GM13976 (cell line): ENCODE measurements around the gene MPEG1.

Source experiments
- DNase-seq: peaks from one replicate; pipeline ENCODE4 v3.0.0; 2012; ENCODE audit warnings: low spot score
- in situ Hi-C: fragments of 300-500 bp; cut with MboI; formaldehyde crosslinking; loops from one replicate; pipeline ENCODE4 v1.12.0; 2022; ENCODE audit warnings: low sequenced_read_pairs, mixed read lengths, inconsistent platforms; ENCODE audit not compliant: unreplicated experiment
- TF ChIP-seq, protein P1 (sequence below): IDR thresholded peaks from 2 replicates; pipeline ENCODE4 v1.5.1; 2012; ENCODE audit warnings: borderline replicate concordance, mild to moderate bottlenecking; ENCODE audit not compliant: insufficient read depth; ENCODE audit errors: extremely low read depth, missing control alignments, control extremely low read depth

Gene MPEG1

GRCh38 chr11:59196777-59197176 is 15.9 kb downstream of the MPEG1 start:
- DNase-seq, result no peak
- TF ChIP-seq, protein P1, sequence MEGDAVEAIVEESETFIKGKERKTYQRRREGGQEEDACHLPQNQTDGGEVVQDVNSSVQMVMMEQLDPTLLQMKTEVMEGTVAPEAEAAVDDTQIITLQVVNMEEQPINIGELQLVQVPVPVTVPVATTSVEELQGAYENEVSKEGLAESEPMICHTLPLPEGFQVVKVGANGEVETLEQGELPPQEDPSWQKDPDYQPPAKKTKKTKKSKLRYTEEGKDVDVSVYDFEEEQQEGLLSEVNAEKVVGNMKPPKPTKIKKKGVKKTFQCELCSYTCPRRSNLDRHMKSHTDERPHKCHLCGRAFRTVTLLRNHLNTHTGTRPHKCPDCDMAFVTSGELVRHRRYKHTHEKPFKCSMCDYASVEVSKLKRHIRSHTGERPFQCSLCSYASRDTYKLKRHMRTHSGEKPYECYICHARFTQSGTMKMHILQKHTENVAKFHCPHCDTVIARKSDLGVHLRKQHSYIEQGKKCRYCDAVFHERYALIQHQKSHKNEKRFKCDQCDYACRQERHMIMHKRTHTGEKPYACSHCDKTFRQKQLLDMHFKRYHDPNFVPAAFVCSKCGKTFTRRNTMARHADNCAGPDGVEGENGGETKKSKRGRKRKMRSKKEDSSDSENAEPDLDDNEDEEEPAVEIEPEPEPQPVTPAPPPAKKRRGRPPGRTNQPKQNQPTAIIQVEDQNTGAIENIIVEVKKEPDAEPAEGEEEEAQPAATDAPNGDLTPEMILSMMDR, result no peak
- in situ Hi-C loops, result no loop called here

DNA sequence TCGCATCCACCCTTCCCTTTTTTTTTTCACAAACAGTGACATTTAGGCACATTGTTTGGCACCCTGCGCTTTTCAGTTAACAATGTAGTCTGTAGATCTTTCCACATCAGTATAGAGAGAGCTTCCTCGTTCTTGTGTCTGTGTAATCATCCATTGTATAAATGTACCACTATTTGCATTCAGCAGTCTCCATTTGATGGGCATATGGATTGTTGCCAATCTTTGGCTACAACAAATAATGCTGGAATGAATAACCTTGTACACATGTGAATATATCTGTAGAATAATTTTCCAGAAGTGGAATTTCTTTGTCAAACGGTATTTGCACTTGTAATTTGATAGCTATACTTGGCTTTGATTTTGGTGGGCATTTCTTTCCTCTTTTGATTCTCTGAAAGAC is 17.1 kb downstream of the MPEG1 start:
- TF ChIP-seq, protein P1, result no peak
- DNase-seq, result no peak
- in situ Hi-C loops, result no loop called here

DNA sequence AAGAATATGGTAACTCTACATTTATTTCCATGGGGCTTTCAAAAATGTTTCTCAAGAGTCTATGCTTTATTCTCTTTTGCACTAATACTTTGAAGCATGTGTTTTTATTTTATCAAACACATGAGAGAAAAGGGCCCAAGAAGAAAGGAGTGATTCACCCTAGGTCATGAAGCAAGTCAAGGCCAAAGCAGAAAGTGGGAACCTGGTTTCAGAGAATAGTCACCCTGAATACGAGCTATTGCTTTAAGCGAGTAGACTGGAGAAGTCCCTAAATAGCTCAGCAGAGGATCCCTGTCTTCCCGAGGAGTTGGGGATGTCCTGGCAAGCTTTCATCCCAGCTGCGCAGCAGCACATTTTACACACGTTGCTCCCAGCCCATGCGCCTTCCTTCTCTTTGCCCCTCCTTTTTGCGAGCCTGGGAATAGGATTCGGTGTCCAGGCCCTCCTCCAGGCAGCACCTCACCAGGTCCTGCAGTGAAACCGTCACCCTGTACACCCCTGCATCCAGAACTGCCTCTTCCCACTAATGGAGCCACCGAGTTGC is 19.1 kb downstream of the MPEG1 start:
- in situ Hi-C loops, result no loop called here
- DNase-seq, result no peak
- TF ChIP-seq, protein P1, result no peak

DNA sequence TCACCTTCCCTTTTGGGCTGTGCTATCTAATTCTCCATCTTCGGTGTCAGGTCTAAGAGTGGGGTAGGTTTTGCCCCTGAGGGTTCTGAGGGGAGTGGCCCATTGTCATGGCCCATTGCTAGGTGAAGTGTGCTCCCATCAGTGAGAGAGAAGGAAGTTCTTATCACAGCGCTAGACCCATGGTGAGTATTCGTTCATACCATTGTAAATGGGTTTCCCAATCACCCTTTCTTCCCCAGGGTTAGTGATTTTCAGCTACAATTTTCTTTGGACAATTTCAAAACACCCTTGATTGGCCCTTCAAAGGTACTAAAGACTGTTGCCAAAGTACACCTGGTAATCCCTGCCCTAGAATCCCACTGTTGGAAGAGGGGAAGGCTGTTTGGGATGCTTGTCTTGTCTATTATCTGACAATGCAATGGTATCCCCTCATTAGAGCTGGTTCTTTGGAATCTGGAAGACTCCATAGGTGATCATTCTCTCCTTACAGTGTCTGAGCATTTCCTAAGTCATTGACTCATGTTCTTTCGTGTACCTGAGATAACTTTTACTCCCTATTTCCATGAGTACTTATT is 20.2 kb downstream of the MPEG1 start:
- TF ChIP-seq, protein P1, result no peak
- in situ Hi-C loops, result no loop called here

DNA sequence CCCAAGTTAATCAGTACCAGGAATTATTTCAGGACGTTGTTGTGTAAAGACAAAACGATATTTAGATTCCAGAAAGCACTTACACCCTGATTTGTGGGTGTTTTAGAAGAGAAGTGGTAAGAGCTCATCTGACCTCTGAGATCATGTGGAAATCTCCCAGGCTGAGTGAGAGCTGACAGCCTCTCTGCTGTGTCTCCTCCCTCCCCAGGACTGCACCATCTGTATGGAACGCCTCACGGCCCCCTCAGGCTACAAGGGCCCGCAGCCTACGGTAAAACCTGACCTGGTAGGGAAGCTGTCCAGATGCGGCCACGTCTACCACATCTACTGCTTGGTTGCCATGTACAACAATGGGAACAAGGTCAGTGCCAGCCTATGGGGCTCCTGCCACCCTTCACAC is 20.8 kb downstream of the MPEG1 start:
- no peak for DNase-seq
- in situ Hi-C loops, result no loop called here
- TF ChIP-seq, protein P1, result no peak

More for the DNA sequence above, 20.2 kb downstream of the MPEG1 start:
- DNase-seq, result no peak

GRCh38 chr11:59191095-59191494 is 21.6 kb downstream of the MPEG1 start:
- in situ Hi-C loops, result no loop called here
- DNase-seq, result no peak
- TF ChIP-seq, protein P1, result no peak
